ENCODE data around the gene PEX19.

Gene PEX19

GRCh38 chr1:160236806-160237205 is 48.1 kb downstream of the PEX19 start:
- H3K27ac ChIP-seq (ENCODE audit: low read depth, low read length) = no peak overlapping the region
- H3K36me3 ChIP-seq (ENCODE audit: control insufficient read depth, insufficient read depth, low read length) = peaks cover 94% of the 10 kb centered on the region
- H3K4me1 ChIP-seq (ENCODE audit: control insufficient read depth, insufficient read depth, low read length) = no peaks in the 10 kb centered on the region
- no peaks in the 10 kb centered on the region for H3K27me3 ChIP-seq (ENCODE audit: control insufficient read depth, insufficient read depth, low read length)
- no peak overlapping the region for H3K4me3 ChIP-seq (ENCODE audit: low read depth, low read length)
- no peak overlapping the region for H3K9ac ChIP-seq (ENCODE audit: low read depth, low read length)
- H3K9me3 ChIP-seq (ENCODE audit: control insufficient read depth, insufficient read depth, low read length) = no peaks in the 10 kb centered on the region

DNA sequence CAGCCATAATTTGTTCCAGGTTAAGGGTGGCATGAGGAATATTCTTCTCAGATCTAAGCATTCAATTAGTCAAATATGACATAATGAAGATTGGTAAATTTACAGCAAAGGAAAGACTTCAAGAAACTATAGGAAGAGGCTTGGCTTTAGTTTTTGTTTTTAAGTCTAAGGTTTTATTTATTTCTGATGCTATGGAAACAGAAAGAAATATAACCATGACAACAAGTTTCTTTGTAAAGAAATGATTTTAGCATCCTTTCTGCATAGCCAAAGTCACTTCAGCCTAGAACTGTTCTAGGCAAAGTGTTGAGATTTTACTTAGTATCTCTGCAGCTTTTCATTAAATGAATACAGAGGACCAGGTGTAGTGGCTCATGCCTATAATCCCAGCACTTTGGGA is 52.0 kb downstream of the PEX19 start:
- Histone ChIP-seq H3K4me1 (ENCODE audit: control insufficient read depth, insufficient read depth, low read length) (no peaks in the 10 kb centered on the region), H3K9ac (ENCODE audit: low read depth, low read length) (no peak overlapping the region), H3K9me3 (ENCODE audit: control insufficient read depth, insufficient read depth, low read length) (no peaks in the 10 kb centered on the region), H3K36me3 (ENCODE audit: control insufficient read depth, insufficient read depth, low read length) (peaks cover 95% of the 10 kb centered on the region), H3K4me3 (ENCODE audit: low read depth, low read length) (no peak overlapping the region), H3K27me3 (ENCODE audit: control insufficient read depth, insufficient read depth, low read length) (no peaks in the 10 kb centered on the region), H3K27ac (ENCODE audit: low read depth, low read length) (no peak overlapping the region)

- no peaks in the 10 kb centered on the region for H3K4me1 ChIP-seq (ENCODE audit: control insufficient read depth, insufficient read depth, low read length)
- no peaks in the 10 kb centered on the region for H3K9me3 ChIP-seq (ENCODE audit: control insufficient read depth, insufficient read depth, low read length)
- no peak overlapping the region for H3K27ac ChIP-seq (ENCODE audit: low read depth, low read length)
- H3K4me3 ChIP-seq (ENCODE audit: low read depth, low read length) = no peak overlapping the region
- H3K27me3 ChIP-seq (ENCODE audit: control insufficient read depth, insufficient read depth, low read length) = no peaks in the 10 kb centered on the region
- H3K36me3 ChIP-seq (ENCODE audit: control insufficient read depth, insufficient read depth, low read length) = peaks cover 97% of the 10 kb centered on the region
- no peak overlapping the region for H3K9ac ChIP-seq (ENCODE audit: low read depth, low read length)
Measured at GRCh38 chr1:160228431-160228830, 56.5 kb downstream of the PEX19 start.

- Histone ChIP-seq H3K36me3 (ENCODE audit: control insufficient read depth, insufficient read depth, low read length) (peaks cover 97% of the 10 kb centered on the region), H3K4me3 (ENCODE audit: low read depth, low read length) (no peak overlapping the region), H3K9ac (ENCODE audit: low read depth, low read length) (no peak overlapping the region), H3K27ac (ENCODE audit: low read depth, low read length) (no peak overlapping the region), H3K27me3 (ENCODE audit: control insufficient read depth, insufficient read depth, low read length) (no peaks in the 10 kb centered on the region), H3K9me3 (ENCODE audit: control insufficient read depth, insufficient read depth, low read length) (no peaks in the 10 kb centered on the region), H3K4me1 (ENCODE audit: control insufficient read depth, insufficient read depth, low read length) (no peaks in the 10 kb centered on the region)
Measured at GRCh38 chr1:160227561-160227960, 57.4 kb downstream of the PEX19 start.

- Histone ChIP-seq H3K27ac (ENCODE audit: low read depth, low read length) (no peak overlapping the region), H3K9ac (ENCODE audit: low read depth, low read length) (no peak overlapping the region), H3K4me1 (ENCODE audit: control insufficient read depth, insufficient read depth, low read length) (no peaks in the 10 kb centered on the region), H3K27me3 (ENCODE audit: control insufficient read depth, insufficient read depth, low read length) (no peaks in the 10 kb centered on the region), H3K4me3 (ENCODE audit: low read depth, low read length) (no peak overlapping the region), H3K9me3 (ENCODE audit: control insufficient read depth, insufficient read depth, low read length) (no peaks in the 10 kb centered on the region), H3K36me3 (ENCODE audit: control insufficient read depth, insufficient read depth, low read length) (peaks cover 99% of the 10 kb centered on the region)
Measured at GRCh38 chr1:160227034-160227433, 57.9 kb downstream of the PEX19 start.
